Renal pelvis (tissue), 4 donors: Measurements from ENCODE around the gene RSF1. TPM values are rescaled to one million over a fixed set of nuclear protein-coding genes. Genes with fewer than 3 reads are reported as not detected.
"Not testable (repeated sequence)": the region's sequence is repeated elsewhere in the genome, so short reads cannot be mapped to it uniquely, and the experiment has no call there.

Source experiments
- DNase-seq: peaks from one replicate; pipeline ENCODE4 v3.0.0-alpha.2; 2013
- polyA plus RNA-seq, 3 donors: library from polyadenylated mRNA; unstranded; fragments of 120-200 nt; gene quantifications; one replicate each; pipeline ENCODE4 v1.2.1, GENCODE V29; 2013; ENCODE audit not compliant: insufficient read length in 3 of 3

Gene RSF1
- polyA plus RNA-seq, 3 donors, result 64.5 to 67.7 (median 65.2) TPM

DNA sequence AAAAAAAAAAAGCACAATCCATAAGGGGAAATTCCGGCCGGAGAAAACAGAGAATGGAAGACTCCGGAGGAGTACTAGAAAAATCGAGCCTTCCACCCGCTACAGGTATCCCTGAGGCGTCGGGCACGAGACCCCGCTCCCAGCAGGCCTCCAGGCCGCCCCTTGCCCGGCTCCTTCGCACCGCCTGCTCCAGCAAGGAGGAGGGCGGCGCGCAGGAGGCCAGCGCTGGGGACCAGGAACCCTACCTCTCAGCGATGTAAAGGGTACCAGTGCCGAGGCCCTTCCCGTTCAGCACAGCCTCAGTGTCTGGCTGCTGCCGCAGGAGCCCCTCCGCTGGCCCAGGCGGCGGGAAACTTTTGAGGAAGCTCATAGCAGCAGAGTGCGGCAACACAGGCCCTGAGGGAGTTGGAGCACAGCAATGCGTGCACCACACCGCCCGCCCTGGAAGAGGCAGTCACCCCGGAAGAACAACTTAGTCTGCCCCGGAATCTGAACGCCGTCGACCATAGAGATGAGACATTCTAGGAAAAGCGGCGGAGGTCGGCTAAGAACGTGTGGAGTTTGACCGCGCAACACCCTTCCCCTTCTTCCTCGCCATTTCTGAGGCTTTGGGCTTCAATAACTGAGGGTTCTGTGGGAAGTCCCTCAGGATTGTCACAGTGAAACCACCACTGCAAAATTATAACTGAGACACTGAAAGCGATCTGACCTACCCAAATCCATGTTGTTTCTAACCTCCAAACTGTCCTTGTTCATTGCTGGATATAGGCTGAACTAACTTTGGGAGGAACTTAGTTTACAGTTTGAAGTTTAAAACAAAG, 183.0 kb downstream of the RSF1 start, which contains the start of gene CLNS1A:
TSS of gene CLNS1A (minus strand) at position 450 of the 821 bp plus-strand sequence. CDS start at position 370, 80 bp downstream.
- peak; percentile 91 for DNase-seq

DNA sequence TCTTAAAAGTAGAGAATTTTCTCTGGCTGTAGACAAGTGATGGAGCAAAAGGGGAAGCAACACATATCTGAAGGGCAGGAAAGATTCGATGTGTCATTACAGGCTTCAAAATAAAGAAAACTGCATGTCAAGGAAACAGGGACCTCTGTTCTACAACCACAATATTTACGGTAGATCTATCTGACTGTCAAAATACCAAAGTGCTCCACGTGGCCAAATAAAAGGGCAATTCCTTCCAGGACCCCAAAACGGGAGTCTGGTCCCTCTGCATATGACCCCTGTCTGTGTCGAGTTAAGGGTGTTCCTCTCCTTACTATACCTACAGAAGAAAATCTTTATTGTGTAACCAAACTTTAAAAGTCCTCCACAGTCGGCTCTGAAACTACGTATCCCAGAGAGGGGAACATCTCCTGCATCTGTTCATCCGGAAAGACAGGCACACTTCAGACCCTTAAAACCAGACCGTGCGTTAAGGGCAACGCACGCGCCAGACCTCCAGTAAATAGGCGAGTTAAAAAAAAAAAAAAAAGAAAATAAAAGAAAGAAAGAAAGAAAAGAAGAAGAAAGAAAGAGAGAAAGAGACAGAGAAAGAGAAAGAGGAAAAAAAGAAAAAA, 183.7 kb downstream of the RSF1 start:
- DNase-seq, result no peak

DNA sequence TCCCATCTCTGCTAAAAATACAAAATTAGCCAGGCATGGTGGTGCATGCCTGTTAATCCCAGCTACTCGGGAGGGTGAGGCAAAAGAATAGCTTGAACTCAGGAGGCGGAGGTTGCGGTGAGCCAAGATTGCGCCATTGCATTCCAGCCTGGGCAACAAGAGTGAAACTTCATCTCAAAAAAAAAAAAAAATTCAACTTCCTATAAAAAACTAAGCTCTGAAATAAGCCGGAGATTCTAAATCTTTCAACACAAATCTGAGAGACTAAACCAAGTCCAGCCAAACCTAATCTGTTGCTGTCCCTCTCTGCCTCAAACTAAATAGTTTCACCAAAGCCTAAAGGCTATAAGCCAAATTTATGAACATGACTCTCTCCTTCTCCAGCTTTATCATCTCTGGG, 186.6 kb downstream of the RSF1 start:
- DNase-seq, result not testable (repeated sequence)

DNA sequence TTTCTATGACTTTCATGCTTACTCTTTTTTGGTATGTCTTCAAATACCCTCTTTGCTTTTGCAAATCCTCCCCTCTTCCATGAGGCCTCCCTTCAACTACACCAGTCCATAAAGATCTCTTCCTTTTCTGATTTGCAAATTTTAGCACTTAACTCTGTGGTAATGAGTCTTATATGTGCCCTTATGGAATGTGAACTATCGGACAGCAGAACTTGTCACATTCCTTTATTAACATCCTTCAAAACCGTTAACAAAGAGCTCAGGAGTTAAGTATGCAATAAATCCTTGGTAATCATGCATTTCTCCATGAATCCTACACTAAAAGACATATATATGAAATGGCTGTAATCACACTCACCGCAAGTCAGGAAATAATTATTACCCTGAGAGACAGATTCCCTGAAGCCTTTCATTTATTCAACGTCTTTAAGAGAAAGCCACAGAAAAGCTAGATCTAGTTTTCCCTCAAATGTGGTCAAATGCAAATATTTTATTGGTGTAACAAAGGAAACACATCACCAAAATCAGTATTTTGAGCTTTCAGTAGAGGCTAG, 190.3 kb downstream of the RSF1 start:
- no peak for DNase-seq

DNA sequence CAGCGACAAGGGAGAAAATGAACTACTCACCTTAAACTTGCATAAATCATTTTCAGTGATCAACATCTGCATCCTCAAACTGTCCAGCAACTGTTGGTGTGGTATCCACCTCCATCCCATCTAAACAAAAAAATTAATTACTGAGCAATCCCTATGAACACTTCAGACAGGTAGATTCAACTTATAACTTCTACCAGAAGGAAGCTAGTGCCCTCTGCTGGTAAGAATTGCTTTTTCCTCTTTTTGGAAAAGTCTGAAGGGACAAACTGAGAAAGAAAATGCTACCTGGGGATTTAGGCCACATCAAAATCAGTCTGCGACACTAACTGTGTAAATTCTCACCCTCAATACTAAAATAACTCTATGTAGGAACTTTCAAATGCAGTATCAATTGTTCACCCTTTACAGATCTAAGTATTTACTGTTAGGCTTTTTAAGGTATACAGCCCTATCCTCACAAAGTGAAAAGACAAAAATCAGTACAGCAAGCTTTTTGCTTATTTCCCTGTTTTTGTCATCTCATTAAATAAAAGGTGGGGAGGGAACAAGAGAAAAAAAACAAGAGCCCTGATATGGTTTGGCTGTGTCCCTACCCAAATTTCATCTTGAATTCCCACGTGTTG, 200.8 kb downstream of the RSF1 start:
- DNase-seq, result peak; percentile 43

DNA sequence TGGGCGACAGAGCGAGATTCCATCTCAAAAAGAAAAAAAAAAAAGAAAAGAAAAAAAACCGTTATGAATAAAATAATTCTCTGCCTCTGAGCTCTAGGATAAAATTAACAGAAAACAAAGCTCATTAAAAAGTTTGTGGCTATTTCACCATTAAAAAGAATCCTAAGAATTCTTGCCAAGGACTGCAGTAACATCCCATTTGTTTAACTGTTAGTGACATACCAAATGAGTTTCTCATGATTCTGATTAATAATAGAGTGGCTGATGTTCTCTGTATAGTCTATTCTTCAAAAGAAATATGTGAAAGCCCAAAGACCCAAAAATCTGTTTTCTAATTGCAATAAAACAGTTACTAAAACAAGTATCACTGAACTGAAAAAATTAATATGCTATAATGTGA, 202.6 kb downstream of the RSF1 start:
- DNase-seq, result no peak

DNA sequence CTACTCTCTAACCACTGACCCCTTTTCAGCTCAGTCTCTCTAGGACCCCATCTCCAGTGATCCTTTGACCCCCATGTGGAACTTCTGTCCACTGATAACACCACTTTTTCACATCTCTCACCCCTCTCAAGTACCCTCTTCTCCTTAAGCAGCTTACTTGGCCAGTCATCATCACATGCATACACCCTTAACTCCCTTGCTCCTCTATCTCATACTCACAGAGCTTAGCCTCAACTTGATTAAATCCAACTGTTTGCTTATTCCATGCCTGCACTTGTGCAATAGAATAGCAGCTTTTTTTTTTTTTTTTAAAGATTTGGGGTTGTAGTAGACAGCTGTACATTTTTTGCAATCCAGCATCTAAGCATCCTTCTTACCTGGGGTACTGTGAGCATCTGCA, 208.6 kb downstream of the RSF1 start:
- no peak for DNase-seq

Other genes starting within 250 kb of the RSF1 start
- 1 to 10 TPM; 4.4 to 6.0 (median 5.3) TPM for gene AQP11, start 230.8 kb downstream of the RSF1 start, polyA plus RNA-seq
- 100 to 1,000 TPM; 177 to 226 (median 180) TPM for gene CLNS1A, start 182.9 kb downstream of the RSF1 start, polyA plus RNA-seq
- 10 to 100 TPM; 47.1 to 54.6 (median 47.9) TPM for gene AAMDC, start 422 bp upstream of the RSF1 start, polyA plus RNA-seq
- gene INTS4, start 173.9 kb upstream of the RSF1 start, polyA plus RNA-seq, result 10 to 100 TPM; 41.2 to 48.2 (median 45.7) TPM
- 10 to 100 TPM; 11.4 to 16.0 (median 14.7) TPM for gene KCTD14, start 202.6 kb upstream of the RSF1 start, polyA plus RNA-seq
- under 1 TPM; 0.14 to 0.33 (median 0.21) TPM for gene THRSP, start 243.1 kb upstream of the RSF1 start, polyA plus RNA-seq